Measurements from ENCODE around the gene SPRED3. TPM values are rescaled to one million over a fixed set of nuclear protein-coding genes. Genes with fewer than 3 reads are reported as not detected.

Gene SPRED3
- total RNA-seq, 2 experiments from 2014 or later, result 0.09 to 3.0 TPM

GRCh38 chr19:38346837-38347236 lies 41.7 kb upstream of the SPRED3 start:
- POLR2A ChIA-PET, result interaction anchor here (1.6 kb wide), 1 partner anchor 11 kb away, joined by 3 read pairs; the partner anchor contains the start of gene CATSPERG

GRCh38 chr19:38350883-38351282 lies 37.6 kb upstream of the SPRED3 start:
- no peak for DNase-seq (ENCODE audit: low spot score)
- no peaks in the 10 kb centered on the region for H3K36me3 ChIP-seq (ENCODE audit: insufficient read depth, low read length)
- POLR2A ChIA-PET, result no interaction called here
- H3K4me1 ChIP-seq (ENCODE audit: insufficient read depth, low read length, poor library complexity, severe bottlenecking), result no peaks in the 10 kb centered on the region
- no TSS peak for BruUV-seq (replicated peaks)
- TF ChIP-seq EZH2phosphoT487 (IDR thresholded peaks at IDR 0.05; ENCODE audit: borderline replicate concordance, low read depth, low read length) (no peak), CTCF (conservative IDR thresholded peaks at IDR 0.05; ENCODE audit: low read length) (no peak)
- no peak overlapping the region for H3K4me2 ChIP-seq (ENCODE audit: low read length)
- CTCF ChIA-PET (ENCODE audit: unreplicated experiment), result no interaction called here
- no peaks in the 10 kb centered on the region for H4K20me1 ChIP-seq (ENCODE audit: insufficient read depth, low read length)
- H3K9me3 ChIP-seq (ENCODE audit: low read length), result no peaks in the 10 kb centered on the region
- H2AFZ ChIP-seq (ENCODE audit: low read length), result no peak overlapping the region
- intact Hi-C loops (cut with micrococcal nuclease; ENCODE audit: unreplicated experiment), result no loop called here
- no peak overlapping the region for H3K27ac ChIP-seq (ENCODE audit: low read depth, low read length, poor library complexity, severe bottlenecking)
- no peaks in the 10 kb centered on the region for H3K9me2 ChIP-seq (ENCODE audit: insufficient read depth, low read length)
- H3K79me2 ChIP-seq (ENCODE audit: insufficient read depth, low read depth, low read length), result no peaks in the 10 kb centered on the region
- no peak overlapping the region for H3K4me3 ChIP-seq (ENCODE audit: low read depth, low read length, poor library complexity, severe bottlenecking)

More at GRCh38 chr19:38346837-38347236, 41.7 kb upstream of the SPRED3 start:
- no peaks in the 10 kb centered on the region for H3K9me3 ChIP-seq (ENCODE audit: low read length)
- CTCF ChIA-PET (ENCODE audit: unreplicated experiment), result no interaction called here
- TF ChIP-seq EZH2phosphoT487 (IDR thresholded peaks at IDR 0.05; ENCODE audit: borderline replicate concordance, low read depth, low read length) (no peak), CTCF (conservative IDR thresholded peaks at IDR 0.05; ENCODE audit: low read length) (no peak)
- no peak overlapping the region for H3K4me2 ChIP-seq (ENCODE audit: low read length)
- no peak overlapping the region for H3K27ac ChIP-seq (ENCODE audit: low read depth, low read length, poor library complexity, severe bottlenecking)
- no peaks in the 10 kb centered on the region for H3K4me1 ChIP-seq (ENCODE audit: insufficient read depth, low read length, poor library complexity, severe bottlenecking)
- intact Hi-C loops (cut with micrococcal nuclease; ENCODE audit: unreplicated experiment), result no loop called here
- no peak for DNase-seq (ENCODE audit: low spot score)
- no peaks in the 10 kb centered on the region for H3K9me2 ChIP-seq (ENCODE audit: insufficient read depth, low read length)
- no peak overlapping the region for H2AFZ ChIP-seq (ENCODE audit: low read length)
- H3K4me3 ChIP-seq (ENCODE audit: low read depth, low read length, poor library complexity, severe bottlenecking), result no peak overlapping the region
- H3K79me2 ChIP-seq (ENCODE audit: insufficient read depth, low read depth, low read length), result no peaks in the 10 kb centered on the region
- H3K36me3 ChIP-seq (ENCODE audit: insufficient read depth, low read length), result no peaks in the 10 kb centered on the region
- no peaks in the 10 kb centered on the region for H4K20me1 ChIP-seq (ENCODE audit: insufficient read depth, low read length)
- BruUV-seq (replicated peaks), result no TSS peak

- H3K36me3 ChIP-seq (ENCODE audit: insufficient read depth, low read length), result no peaks in the 10 kb centered on the region
- H3K9me2 ChIP-seq (ENCODE audit: insufficient read depth, low read length), result no peaks in the 10 kb centered on the region
- no peaks in the 10 kb centered on the region for H3K4me1 ChIP-seq (ENCODE audit: insufficient read depth, low read length, poor library complexity, severe bottlenecking)
- no peaks in the 10 kb centered on the region for H4K20me1 ChIP-seq (ENCODE audit: insufficient read depth, low read length)
- ChIA-PET POLR2A (no interaction called here), CTCF (ENCODE audit: unreplicated experiment) (no interaction called here)
- no peaks in the 10 kb centered on the region for H3K79me2 ChIP-seq (ENCODE audit: insufficient read depth, low read depth, low read length)
- no peak for DNase-seq (ENCODE audit: low spot score)
- intact Hi-C loops (cut with micrococcal nuclease; ENCODE audit: unreplicated experiment), result no loop called here
- H3K9me3 ChIP-seq (ENCODE audit: low read length), result no peaks in the 10 kb centered on the region
- H3K4me3 ChIP-seq (ENCODE audit: low read depth, low read length, poor library complexity, severe bottlenecking), result no peak overlapping the region
- no TSS peak for BruUV-seq (replicated peaks)
- no peak overlapping the region for H2AFZ ChIP-seq (ENCODE audit: low read length)
- no peak overlapping the region for H3K4me2 ChIP-seq (ENCODE audit: low read length)
- TF ChIP-seq EZH2phosphoT487 (IDR thresholded peaks at IDR 0.05; ENCODE audit: borderline replicate concordance, low read depth, low read length) (no peak), CTCF (conservative IDR thresholded peaks at IDR 0.05; ENCODE audit: low read length) (no peak)
- no peak overlapping the region for H3K27ac ChIP-seq (ENCODE audit: low read depth, low read length, poor library complexity, severe bottlenecking)
Measured at GRCh38 chr19:38351865-38352395, 36.6 kb upstream of the SPRED3 start.

Data from OCI-LY7 (cell line).